IPS DF 4.7 (cell line): ENCODE results near the gene BOLL.
"Not testable (repeated sequence)": the region's sequence is repeated elsewhere in the genome, so short reads cannot be mapped to it uniquely, and the experiment has no call there.

ENCODE experiments used
- DNase-seq: peaks from one replicate; pipeline ENCODE4 v3.0.0-alpha.2; 2013; ENCODE audit warnings: low spot score; ENCODE audit errors: extremely low read depth

BOLL gene, protein sequence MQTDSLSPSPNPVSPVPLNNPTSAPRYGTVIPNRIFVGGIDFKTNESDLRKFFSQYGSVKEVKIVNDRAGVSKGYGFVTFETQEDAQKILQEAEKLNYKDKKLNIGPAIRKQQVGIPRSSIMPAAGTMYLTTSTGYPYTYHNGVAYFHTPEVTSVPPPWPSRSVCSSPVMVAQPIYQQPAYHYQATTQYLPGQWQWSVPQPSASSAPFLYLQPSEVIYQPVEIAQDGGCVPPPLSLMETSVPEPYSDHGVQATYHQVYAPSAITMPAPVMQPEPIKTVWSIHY

DNA sequence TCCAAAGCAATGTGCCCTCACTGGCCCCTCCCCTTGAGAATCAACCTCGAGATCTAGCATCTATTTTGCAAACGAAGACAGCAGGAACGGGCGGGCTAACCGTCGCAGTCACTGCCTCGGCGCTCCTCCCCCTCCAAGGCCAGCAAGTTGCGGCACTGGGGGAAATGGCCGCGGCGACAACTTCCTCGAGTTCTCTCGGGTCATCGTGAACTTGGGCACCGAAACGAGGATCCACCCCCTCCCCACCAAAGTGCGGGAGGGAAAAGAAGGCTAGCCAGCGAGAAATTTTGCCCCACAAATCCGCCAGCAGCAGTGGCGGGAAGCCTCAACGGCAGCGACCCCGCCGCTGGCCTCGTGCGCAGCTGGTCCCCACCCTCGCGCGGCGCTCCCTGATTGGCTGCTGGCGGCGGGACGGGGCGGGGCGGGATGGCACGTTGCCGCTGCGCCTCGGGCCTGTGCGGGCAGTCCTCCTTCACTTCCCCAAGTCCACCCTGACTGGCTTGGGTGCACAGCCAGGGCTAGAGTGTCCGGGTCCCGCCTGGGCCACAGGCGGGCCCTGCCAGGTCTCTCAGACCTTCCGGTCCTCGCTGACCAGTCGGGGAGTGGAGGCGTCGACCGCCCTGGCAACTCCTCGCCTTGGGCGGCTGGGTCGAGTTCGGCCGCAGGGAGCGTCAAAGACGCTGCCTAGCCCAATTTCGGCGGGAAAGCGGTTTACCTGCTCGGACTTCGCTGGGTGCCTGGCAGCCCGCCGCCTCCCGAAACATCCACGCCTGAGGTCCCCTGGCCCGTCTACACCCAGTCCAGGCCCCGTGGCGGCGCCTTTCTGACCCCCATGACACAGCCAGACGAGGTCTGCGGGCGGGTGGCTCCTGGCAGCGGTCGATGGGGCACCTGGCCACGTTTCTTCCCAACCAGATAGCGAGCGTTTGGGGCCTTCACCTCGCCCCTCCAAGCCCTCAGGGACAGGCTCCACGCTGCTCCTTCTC, at the start of gene BOLL:
TSS of gene BOLL (minus strand) at position 364 of the 986 bp plus-strand sequence. CDS start 3,469 bp downstream, outside the sequence.
- no peak for DNase-seq

DNA sequence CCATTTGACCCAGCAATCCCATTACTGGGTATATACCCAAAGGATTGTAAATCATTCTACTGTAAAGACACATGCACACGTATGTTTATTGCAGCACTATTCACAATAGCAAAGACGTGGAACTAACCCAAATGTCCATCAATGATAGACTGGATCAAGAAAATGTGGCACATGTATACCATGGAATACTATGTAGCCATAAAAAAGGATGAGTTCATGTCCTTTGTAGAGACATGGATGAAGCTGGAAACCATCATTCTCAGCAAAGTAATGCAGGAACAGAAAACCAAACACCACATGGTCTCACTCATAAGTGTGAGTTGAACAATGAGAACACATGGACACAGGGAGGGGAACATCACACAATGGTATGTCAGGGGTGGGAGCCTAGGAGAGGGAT, 49.7 kb upstream of the BOLL start:
- not testable (repeated sequence) for DNase-seq

DNA sequence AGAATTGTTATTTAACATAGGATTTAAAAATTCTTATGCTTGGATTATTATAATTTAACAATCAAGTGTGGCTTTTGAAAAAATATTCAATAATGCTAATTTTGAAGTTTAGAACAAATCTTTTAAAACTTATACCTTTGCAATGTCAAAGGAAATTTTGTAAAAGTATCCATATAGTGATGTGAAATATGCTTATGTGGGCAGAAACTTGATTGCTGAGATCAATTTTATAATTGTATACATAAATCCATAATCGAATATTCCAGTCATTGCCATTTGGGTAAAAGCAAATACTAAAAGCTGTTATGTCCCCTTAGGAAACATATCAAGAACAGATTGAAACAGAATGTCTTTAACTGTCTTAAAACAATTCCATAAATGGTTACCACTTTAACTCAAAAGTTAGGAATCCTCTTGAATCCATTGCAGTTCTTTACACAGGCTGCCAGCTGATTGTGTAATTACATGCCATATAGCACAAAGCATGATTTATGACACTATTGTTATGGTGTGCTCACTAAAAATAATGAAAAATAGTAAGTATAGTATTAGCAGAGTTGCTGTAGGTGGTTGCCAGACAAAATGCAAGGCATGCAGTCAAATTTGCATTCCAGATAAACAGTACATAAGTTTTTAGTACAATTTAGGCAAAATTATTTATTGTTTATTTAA, 43.5 kb upstream of the BOLL start:
- DNase-seq, result no peak

DNA sequence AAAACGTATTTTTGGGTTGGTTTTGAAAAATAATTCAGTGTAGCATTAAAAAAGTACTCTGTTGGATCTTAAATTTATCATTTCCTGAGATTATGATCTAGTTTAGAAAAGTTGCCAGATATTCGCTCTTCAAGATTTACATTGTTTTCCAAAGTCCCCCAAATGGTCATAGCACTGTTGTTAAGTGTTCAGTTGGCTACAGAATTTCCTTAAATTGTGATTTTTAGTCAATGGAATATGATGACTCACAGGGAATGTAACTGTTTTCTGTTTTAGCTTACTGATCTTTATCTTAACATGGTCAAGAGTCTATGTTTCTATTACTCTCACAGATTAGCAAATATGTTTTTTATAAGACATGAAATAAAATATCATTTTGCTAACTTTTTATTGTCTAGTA, 42.5 kb upstream of the BOLL start:
- DNase-seq, result no peak

DNA sequence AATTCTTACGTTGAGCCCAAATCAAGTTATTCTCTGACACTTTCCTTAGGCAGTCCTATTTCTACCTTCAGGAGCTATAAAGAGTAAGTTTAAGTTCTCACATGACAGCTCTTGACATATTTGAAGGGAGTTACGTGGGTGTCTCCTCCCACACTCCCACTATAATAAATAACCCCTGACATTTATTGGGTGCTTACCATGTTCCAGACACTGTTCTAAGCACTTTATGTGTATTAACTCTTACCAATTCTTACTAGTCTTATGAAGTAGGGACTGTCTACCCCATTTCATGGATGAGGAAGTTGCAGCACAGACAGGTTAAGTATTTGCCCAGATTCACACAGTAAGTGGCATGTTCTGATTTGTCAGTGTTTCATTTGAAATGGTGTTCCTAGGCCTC, 37.2 kb upstream of the BOLL start:
- DNase-seq, result no peak

DNA sequence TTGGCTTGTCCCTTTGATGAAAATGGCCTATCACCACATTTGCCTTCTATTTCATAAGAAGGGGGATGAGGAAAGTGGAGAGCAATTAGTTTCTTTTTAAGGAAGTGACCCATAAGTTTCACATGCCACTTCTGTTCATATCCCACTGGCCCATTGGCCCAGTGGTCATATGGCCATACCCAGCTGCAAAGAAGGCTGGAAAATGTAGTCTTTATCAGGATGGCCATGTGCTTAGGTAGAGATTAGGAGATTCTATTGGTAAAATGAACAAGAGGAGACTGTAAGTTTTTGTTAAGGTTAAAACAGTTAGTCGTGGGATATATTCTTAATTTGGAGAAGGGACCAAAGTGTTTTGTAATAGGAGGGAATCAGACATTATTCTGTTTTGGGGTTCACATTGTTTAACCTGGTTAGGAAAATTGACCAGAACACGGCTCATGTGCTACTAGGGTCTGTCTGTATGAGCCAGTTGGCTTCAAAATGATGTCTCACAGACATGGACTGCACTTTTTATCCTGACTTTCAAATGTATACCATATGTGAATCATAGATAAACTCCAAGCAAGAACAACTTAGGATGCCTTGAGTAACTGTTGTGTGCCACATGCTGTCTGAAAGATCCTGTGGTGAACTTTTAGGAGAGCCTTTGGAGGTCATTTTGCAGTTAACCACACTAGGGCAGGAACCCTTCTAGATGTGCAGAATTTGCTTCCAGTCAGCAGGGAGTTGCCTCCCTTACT, 36.6 kb upstream of the BOLL start:
- no peak for DNase-seq

DNA sequence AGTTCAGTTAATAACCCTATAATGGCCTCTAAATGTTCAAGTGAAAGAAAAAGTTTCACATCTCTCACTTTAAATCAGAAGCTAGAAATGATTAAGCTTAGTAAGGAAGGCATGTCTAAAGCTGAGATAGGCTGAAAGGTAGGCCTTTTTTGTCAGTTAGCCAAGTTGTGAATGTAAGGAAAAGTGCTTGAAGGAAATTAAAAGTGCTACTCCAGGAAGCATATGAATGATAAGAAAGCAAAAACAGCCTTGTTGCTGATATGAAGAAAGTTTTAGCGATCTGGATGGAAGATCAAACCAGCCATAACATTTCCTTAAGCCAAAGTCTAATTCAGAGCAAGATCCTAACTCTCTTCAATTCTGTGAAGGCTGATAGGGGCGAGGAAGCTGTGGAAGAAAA, 29.4 kb upstream of the BOLL start:
- DNase-seq, result no peak

DNA sequence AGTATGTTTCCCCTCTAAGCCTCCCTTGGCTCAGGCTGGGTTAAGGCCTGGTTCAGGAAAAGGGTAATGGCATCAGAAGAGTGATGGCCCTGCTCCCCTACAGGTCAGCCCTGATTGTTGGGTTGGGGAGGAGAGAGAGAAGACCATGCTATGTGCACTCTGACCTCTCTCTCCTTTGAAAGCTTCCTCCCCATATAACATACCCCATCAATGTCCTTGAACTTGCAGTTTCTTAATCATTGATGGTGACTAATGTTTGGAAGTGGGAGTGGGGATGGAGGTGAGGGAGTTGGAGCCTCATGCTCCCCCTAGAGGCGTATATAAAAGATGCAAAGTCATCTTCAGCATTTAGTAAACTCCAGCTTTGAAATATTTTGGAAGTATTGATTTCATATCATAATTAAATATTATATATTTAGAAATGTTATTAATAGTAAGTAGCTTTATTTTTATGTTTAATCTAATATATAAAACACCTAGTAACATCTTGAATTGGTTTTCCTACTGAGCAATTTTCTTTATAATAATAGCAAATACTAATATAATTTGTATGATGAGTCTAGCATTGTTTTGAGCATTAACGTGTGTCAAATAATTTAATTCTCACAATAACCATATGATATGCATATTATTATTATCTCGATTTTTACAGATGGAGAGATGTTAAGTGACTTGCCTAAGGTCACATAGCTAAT, 28.1 kb upstream of the BOLL start:
- DNase-seq, result no peak

DNA sequence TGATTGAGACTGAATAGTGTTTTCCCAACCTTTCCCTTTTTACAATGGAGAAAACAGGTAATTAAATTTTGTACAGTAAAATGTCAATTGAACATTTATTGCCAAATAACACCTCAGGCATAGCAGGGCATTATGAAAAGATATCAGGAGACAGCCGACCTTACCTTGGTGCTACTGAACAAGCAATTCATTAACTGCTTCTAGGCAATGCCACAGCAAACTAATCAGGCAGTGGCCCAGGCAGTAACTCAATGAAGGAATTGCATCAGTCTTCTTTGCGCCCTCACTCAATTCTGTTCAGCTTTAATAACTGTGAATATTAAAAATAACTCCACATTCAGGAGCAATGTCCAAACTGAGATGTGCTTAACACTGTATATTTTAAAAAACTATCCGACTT, 25.4 kb upstream of the BOLL start:
- DNase-seq, result no peak

DNA sequence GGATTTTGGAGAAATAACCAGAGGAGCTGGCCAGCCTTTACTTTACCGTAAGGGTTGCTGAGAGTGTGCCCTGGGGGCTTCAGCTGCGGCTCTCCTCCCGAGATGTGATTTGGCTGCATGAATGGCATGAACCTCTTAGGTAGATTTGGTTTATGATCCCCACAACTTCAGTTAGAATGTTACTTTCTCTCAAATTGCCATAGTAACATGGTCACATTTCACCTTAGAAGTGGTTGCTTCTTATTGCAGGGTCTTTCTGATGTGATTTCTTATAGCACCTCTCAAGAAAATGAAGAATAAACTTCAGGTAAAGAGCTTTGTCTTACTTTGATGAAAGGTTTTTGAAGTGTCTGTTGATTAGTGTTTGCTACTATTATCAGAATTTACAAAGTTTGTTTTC, 24.9 kb upstream of the BOLL start:
- DNase-seq, result no peak

DNA sequence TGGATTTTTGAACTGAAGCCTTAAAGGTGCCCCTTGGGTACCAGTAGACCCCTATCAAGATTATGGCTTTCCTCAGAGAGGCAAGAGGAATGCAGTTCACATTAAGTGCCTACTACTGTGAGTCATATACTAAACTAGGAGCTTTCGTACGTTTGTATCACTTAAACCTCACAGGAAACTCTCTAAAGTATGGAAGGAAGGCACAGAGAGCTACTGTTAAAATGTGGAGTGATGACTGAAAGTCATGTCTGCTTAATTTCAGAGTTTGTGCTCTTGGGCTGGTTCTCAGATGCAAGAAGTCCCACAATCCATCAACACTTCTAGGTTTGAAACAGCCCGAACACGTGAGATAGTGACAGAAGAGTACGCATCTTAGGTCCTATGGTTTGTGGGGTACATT, 23.9 kb upstream of the BOLL start:
- no peak for DNase-seq

DNA sequence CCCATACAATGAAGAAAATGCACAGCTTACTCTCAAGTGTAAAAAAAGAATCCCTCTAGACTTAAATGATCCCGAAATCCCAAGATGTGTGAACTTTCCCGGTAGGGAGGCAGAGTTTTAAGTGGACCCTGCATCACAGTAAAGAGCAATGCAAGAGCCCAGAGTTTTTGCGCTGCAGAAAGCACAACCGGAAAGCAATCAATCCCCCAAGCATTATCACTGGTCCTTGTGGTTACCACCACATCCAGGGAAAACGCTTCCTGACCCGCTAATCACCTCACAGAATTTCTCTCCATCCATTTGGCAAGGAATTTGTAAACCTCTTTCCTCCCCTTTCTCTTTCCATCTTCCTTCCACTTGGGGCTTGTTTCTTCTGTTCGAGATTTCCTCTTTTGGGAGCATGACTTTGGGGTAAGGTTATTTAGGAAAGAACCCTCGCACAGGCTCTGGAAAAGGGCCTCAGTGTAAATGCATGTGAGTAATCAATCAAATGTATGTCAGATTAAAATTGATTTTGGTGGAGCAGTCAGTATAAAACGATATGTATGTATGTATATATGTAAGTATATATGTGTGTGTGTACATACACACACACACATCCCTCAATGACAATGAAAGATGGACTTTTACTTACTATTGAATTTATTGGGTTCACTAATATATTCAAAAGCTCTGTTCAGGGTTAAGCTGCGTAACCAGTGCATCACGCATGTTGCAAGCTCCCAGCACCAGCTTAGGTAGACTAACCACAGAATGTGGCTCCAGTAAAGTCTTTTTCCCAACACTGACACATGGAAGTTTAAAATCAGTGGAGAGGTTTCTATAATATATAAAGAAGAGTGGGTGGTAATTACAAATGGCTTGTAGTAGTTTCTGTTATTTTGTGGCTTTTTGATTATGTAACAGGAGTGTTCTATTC, 20.9 kb upstream of the BOLL start:
- no peak for DNase-seq

DNA sequence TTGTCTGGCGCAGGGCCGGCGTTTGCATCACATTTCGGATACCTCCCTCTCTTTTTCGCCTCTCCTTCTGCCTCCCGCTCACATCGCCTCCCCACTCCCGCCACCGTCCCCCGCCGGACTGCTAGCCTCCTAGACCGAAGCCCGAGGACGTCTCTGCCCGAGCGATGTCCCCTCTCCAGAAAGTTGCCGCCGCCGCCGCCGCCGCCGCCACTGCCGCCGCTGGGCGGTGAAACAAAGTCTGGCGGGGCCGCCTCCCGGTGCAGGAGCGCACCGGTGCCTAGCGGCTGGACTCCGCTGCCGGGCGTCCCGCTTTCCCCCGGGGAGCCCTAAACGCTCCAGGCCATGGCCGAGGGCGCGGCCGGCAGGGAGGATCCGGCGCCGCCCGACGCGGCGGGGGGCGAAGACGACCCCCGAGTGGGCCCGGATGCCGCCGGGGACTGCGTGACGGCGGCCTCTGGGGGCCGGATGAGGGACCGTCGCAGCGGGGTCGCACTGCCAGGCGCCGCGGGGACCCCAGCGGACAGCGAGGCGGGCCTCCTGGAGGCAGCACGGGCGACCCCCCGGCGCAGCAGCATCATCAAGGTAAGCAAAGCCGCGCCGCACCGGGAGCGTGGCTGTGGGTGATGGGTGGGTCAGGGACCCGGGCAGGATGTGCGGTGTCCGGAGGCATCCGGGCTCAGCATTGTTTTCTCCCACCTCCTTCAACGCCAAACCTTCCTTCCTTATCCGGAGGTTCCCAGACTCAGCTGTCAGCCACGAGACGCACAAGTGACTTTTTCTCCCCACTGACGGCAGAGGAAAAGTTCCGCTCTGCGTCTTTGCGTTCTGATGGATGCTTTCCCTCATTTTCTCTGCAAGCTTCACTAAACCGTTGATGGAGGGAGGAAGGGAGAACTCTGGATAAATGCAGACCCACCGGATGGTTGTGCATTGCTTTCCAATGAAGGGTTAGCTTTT, 19.9 kb upstream of the BOLL start:
- DNase-seq, result no peak

DNA sequence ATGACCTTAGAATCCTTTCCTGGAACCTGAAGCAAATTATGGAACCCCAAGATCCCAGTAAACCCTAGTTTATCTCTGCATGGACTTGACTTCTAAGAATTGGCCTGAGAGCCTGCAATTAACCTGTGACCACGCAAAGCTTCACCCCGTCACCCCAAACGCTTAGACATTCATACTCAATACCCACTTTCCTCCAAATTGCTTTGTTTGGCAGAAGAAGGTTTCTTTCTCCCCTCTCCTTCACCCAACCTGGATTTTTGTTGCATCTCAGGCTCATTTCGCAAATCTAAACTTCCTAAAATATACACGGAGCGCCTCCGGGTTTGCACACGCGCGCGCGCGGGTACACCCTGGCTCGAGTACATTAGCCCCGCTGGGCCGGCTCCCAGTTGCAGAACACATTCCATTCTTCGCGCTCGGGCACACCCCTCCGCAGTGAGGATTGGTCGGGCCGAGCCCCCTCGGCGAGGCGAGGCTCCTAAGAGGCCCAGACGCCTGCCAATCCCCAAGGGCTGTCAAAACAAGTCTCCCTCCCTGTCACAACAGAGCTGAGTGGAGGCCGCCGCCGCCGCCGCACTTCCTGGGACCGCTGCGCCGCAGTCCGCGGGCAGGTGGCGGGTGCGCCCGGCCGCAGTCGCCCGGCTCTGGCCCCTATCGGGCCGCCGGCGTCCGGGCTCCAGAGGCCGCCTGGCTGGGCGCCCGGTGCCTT, 19.1 kb upstream of the BOLL start, which contains the start of gene PLCL1:
TSS of gene PLCL1 (plus strand) at position 545 of the 709 bp plus-strand sequence.
- no peak for DNase-seq

DNA sequence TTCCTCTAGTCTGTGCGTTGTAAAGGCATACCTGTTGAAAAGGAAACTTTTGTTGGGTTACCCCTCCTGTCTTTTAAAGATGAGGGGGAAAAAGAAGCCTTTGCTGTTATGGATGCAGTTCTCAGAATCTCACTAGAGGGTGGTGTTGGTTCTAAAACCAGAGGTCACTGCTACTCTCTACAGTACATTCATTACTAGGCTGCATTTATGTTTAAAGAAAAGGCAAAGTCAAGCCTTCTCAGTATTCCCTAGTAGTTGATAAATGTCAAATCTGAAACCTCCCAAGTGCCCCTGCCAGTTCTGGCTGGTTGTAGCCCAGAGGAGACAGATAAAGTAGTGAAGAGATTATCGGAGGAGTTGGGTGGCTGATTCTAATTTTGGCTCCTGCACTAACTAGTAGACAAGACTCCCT, 17.9 kb upstream of the BOLL start:
- DNase-seq, result no peak

DNA sequence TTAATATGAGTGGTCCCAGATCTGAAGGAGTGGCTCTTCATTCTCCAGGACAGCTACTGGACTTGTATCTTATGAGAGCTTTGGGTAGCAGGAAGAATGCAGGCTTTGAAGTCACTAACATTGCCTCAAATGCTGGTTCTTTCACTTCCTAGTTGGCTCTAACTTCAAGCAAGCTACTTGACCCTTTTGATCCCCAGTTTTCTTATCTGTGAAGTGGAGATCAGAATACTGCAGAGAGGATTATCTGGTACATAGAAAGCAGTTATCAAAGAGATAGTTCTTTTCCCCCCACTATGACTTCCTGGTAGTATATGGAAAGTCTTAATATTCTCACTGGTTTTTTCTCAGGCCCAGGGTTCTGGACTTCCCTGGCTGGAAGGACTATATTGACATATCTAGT, 15.9 kb upstream of the BOLL start:
- no peak for DNase-seq

DNA sequence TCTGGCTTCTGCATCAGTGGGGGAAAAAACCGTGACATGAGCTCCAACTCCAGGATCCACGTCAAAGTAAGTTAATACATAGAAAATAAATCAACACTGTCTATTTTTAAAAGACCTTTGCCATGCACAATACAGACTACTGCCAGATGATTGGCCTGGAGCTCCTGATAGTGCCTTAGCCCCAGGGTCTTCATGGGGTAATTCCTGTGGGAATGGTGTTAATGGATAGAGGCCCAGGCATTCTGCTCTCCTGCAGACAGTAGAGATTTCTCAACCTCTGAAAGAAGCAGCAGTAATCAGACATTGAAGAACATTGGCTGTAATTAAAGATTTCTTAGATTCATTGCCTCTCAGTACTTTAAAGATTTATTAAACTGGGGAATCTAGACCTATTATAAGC, 15.0 kb upstream of the BOLL start:
- DNase-seq, result no peak

DNA sequence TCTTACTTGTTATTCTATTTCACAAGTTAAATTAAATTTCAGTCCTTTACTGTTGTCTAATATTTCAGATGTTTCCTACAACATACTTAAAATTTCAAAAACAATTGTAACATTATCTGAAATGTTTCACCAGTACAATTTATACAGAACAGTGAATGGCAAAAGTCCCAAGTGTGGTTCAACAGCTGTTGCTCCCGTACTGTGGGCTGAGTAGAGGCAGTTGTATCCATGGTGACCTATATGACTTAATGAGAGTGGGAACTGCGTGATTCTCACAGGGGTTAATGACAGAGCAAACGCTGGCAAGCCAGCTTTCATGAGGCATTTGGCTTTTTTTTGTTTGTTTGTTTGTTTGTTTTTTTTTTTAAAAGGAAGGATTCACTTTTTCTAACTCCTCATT, 13.9 kb upstream of the BOLL start:
- DNase-seq, result no peak
